Islet of Langerhans (tissue), 1 donor: ENCODE results near the gene MCL1.
"Not testable (repeated sequence)": the region's sequence is repeated elsewhere in the genome, so short reads cannot be mapped to it uniquely, and the experiment has no call there.

Experiments used
- FAIRE-seq: peaks from one replicate; lab custom pipeline; 2011; peaks lifted over from hg19 to GRCh38; lab: Jason Lieb, UNC

Gene MCL1

GRCh38 chr1:150602372-150602771 is 23.0 kb upstream of the MCL1 start:
- not testable (repeated sequence) for FAIRE-seq

- no peak for FAIRE-seq
These were observed 22.1 kb upstream of the MCL1 start for GRCh38 chr1:150601540-150601939.

GRCh38 chr1:150598346-150598745 is 18.9 kb upstream of the MCL1 start:
- not testable (repeated sequence) for FAIRE-seq

DNA sequence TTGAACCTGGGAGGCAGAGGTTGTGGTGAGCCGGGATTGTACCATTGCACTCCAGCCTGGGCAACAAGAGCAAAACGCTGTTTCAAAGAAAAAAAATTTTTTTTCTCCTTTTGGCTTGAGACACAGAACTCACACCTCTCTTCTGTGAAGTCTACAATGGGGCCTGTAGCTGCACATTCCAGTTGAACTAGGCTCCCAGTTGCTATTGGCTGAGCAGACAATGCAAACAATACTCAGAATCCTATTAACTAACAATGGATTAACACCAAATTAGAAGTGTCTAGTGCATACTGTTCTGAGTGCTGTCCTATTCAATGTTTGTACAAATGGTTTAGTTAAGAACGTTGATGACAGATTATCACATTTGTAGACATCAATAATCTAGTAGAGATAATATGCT is 17.6 kb upstream of the MCL1 start:
- FAIRE-seq = no peak

GRCh38 chr1:150596095-150596892 is 16.9 kb upstream of the MCL1 start:
- no peak for FAIRE-seq

GRCh38 chr1:150582371-150582770 is 3.0 kb upstream of the MCL1 start:
- no peak for FAIRE-seq

DNA sequence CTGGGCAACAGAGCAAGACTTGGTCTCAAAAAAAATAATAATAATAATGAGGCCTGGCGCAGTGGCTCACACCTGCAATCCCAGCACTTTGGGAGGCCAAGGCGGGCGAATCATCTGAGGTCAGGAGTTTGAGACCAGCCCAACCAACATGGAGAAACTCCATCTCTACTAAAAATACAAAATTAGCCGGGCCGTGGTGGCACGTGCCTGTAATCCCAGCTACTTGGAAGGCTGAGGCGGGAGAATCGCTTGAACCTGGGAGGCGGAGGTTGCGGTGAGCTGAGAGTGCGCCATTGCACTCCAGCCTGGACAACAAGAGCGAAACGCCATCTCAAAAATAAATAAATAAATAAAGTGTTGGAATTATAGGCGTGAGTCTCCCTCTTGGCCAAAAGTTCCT is 2.6 kb upstream of the MCL1 start:
- not testable (repeated sequence) for FAIRE-seq

DNA sequence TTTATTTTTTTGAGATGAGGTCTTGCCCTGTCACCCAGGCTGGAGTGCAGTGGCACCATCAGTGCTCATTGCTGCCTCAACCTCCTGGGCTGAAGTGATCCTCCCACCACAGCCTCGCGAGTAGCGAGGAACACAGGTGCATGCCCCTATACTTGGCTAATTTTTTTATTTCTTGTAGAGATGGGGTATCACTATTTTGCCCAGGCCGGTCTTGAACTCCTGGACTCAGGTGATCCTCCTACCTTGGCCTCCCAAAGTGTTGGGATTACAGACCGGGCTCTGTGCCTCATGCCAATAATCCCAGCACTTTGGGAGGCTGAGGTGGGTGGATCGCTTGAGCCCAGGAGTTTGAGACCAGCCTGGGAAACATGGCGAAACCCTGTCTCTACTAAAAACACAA is 2.0 kb upstream of the MCL1 start:
- FAIRE-seq = not testable (repeated sequence)

DNA sequence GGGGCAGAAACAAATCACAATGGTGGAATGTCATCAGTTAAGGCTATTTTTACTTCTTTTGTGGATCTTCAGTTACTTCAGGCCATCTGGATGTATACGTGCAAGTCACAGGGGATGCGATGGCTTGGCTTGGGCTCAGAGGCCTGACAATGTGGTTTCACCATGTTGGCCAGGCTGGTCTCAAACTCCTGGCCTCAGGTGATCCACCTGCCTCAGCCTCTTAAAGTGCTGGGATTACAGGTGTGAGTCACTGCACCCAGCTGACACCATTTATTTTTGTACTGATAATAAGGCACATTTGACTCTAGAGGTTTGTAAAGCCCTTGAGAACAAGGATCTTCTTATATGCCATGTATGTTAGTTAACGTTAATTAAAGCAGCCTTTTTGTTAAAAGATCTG is 1.6 kb upstream of the MCL1 start:
- FAIRE-seq = not testable (repeated sequence)

GRCh38 chr1:150579945-150580642 is 684 bp upstream of the MCL1 start:
- FAIRE-seq = no peak

DNA sequence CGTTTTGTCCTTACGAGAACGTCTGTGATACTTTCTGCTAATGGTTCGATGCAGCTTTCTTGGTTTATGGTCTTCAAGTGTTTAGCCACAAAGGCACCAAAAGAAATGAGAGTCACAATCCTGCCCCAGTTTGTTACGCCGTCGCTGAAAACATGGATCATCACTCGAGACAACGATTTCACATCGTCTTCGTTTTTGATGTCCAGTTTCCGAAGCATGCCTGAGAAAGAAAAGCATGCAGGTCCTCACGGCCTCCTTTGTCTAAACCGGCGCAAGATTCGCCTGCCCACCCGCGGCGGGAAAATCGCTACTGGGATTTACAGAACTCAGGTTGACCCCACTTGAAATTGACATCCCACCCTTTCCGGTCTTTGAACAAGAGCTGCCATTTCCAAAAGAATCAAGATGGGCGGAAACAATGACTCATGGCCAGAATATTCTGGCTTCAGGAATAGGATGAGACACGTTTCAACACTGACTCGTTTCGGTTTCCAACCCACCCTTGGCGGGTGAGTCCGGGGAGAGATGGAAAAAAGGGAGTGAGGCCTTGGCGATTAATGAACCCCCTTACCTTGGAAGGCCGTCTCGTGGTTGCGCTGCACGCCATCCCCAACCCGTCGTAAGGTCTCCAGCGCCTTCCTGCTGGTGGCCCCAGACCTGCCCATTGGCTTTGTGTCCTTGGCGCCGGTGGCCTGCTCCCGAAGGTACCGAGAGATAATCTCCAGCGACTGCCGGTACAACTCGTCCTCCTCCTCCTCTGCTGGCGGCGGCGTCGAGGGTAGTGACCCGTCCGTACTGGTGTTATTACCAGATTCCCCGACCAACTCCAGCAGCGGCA is 919 bp downstream of the MCL1 start:
- FAIRE-seq = no peak

- FAIRE-seq = no peak
These were observed 1.7 kb downstream of the MCL1 start for GRCh38 chr1:150577557-150578271.

DNA sequence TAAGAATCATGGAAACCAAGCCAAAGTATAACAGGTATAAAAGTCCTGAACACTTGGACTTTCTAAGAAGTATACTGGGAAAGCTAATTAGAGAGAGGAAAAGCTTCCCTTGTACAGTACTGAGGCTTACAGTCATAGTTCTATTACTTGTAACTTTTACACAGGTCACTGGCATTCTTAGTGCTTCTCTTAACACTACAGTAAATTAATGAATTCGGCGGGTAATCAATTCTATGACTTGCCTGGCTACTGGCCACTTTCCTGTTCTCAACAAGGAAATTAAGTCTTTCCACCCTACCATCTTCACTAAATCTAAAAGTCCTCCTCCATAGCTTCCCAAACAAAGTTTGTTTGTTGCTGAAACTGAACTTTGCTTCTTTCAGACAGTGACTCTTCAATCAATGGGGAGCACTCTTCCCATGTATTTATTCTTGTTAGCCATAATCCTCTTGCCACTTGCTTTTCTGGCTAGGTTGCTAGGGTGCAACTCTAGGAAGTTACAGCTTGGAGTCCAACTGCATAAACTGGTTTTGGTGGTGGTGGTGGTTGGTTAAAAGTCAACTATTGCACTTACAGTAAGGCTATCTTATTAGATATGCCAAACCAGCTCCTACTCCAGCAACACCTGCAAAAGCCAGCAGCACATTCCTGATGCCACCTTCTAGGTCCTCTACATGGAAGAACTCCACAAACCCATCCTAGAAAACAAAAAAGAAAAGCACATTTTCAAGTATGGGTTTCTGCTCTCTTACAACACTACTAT is 2.4 kb downstream of the MCL1 start:
- no peak for FAIRE-seq

- no peak for FAIRE-seq
These were observed 3.1 kb downstream of the MCL1 start for GRCh38 chr1:150576367-150576711.

GRCh38 chr1:150575518-150576366 is 3.7 kb downstream of the MCL1 start:
- FAIRE-seq = peak; percentile 65

DNA sequence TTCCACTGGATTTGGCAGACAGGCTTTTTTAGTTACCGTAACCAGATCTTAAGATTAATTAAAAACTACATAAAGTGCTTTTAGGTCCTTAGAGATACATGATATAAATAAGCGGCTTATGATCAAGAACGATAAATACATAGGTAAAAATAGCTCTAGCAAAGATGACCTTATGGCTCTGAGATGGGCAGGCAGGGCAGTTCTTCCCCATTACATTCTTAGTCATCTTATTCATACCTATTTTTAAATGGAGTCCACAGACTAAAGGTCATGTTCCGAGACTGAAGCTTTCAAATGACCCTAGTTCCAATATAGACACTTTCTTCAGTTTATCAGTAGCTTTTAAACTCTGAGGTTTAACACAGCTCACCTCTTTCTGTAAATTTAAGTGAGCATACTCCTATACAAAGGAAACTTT is 4.3 kb downstream of the MCL1 start:
- no peak for FAIRE-seq

- FAIRE-seq = no peak
These were observed 4.9 kb downstream of the MCL1 start for GRCh38 chr1:150574260-150575071.

DNA sequence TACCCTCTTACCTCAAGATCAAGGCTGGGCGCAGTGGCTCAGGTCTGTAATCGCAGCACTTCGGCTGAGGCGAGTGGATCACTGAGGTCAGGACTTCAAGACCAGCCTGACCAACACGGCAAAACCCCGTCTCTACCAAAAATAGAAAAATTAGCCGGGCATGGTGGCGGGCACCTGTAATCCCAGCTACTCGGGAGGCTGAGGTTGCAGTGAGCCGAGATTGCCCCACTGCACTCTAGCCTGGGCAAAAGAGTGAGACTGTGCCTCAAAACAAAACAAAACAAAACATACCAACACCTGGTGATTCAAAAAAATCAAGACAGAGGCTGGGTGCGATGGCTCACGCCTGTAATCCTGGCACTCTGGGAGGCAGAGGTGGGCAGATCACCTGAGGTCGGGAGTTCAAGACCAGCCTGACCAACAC is 5.8 kb downstream of the MCL1 start:
- FAIRE-seq = not testable (repeated sequence)

DNA sequence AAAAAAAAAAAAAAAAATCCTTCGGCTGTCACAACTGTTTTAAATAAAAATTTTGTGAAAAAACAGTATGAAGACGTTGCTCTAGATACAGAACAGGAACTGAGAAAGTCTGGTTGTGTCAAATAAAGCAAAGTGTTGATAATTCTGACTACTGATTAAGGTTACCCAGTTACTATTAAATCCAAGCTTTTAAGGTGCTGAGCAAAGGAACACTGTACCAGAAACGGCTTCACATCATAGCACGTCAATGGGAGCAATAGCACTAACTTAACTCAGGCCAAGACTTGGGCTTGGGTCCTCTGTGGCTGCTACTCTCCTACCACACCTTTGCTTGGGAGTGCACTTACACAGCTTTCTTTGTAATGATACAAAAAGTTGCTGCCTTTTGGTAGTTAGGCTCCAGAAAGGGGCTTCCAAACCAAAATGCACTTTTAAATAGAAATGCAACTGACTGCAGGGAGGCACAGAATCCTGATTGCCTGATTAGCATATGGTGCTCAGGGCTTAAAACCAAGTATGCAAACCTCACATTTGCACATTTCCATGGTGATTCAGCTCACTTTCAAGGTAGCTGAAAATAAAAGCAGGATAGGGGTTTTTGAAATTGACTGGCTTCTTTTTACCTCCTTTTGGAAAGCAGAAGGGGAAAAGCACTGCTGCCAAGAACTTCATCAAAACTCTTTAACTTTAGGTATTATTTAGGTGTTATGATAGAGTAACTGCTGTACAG is 6.3 kb downstream of the MCL1 start:
- no peak for FAIRE-seq
